Stimulated activated CD8-positive, alpha-beta memory T cell treated with anti-CD3 and anti-CD28 coated beads, Interleukin-12 subunit alpha, Interleukin-12 subunit beta, amount 100 ng/mL, for 24 hours (primary cell): ENCODE data around the gene SUN2.

Source experiments
- DNase-seq: peaks from one replicate; pipeline ENCODE4 v3.0.0-alpha.2; 2020; ENCODE audit errors: extremely low read depth

SUN2 gene

GRCh38 chr22:38777087-38777671, 21.4 kb upstream of the SUN2 start:
- DNase-seq = no peak

- no peak for DNase-seq
Measured at GRCh38 chr22:38776086-38776485, 20.3 kb upstream of the SUN2 start.

- DNase-seq = no peak
Measured at GRCh38 chr22:38775656-38776055, 19.9 kb upstream of the SUN2 start.

- no peak for DNase-seq
Measured at GRCh38 chr22:38774496-38775166, 18.8 kb upstream of the SUN2 start.

DNA sequence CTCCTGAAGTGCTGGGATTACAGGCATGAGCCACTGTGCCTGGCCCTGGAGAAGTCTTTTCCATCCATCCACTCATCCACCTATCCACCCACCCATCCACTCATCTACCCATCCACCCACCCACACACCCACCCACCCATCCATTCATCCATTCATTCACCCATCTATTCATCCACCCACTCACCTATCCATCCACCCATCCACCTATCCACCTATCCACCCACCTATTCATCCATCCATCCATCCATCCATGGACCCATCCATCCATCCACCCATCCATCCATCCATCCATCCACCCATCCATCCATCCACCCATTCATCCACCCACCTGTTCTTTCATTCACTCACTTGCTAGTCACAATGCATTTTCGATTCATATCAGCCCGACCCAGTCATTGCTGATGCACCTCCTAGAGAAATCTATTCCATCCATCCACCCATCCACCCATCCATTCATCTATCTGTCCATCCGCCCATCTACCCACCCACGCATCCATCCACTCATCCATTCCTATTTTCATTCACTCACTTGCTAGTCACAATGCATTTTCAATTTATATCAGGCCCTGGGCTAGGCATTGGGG, 17.7 kb upstream of the SUN2 start:
- no peak for DNase-seq

DNA sequence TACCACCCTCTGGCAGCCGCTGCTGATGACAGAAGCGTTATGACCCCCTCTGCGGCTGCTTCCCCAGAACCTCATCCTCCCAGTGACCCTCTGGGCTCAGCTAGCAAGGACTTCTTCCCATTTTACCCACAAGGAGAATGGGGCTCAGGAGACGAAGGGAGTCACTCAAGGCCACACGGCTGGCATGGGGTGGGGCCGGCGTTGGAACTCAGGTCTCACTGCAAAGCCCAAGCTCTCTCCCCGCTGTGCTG, 16.8 kb upstream of the SUN2 start:
- no peak for DNase-seq

DNA sequence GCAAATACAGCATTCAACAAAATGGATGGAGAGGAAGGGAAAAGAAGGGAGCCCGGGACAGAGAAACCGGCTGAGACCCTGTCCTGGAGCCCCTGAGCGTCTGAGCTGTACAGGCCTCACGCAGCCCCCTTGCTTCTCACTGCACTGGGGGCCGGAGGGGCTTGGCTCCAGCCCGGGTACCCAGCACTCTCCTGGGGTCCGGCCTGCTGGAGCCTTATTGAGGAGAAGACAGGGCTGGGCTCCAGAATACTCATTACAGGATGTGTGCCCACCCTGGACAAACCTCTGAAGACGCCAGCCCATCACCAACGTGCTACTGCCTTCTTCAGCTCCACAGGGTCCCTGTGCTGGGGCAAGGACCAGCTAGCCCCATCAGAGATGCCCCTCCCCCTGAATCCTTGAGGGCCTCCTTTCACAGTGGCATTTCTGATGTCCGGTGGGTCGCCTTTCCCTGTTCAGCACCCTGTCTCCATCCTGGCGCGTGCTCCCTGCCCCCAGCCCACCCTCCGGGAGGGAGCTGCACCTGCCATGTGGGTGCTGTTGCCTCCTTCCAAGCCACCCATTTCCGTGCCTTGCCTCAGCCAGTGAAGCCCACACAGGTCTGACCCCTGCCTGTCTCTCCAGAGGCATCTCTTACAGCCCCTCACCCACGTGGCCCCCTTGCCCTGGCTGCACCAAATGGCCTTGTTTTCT, 14.6 kb upstream of the SUN2 start:
- no peak for DNase-seq

DNA sequence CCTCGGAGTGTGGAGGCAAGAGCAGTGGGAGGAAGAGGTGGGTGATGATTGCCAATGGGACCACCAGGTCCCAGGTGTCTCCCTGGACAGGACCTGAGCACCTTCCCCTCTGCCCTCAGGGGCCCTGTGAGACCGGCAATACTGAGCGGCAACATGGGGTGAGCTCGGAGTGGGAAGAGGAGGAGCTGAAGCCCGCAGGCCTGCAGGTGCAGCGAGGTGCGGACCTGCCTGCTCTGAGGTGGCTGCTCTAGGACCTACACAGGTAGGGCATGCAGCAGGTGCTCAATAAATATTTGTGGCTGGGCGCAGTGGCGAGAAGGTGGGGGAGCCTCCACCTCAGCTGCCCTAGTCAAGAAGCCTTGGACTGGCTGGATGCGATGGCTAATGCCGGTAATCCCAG, 12.2 kb upstream of the SUN2 start:
- DNase-seq = no peak

GRCh38 chr22:38767313-38767712, 11.5 kb upstream of the SUN2 start:
- no peak for DNase-seq

- no peak for DNase-seq
Measured at GRCh38 chr22:38766076-38766777, 10.4 kb upstream of the SUN2 start.

DNA sequence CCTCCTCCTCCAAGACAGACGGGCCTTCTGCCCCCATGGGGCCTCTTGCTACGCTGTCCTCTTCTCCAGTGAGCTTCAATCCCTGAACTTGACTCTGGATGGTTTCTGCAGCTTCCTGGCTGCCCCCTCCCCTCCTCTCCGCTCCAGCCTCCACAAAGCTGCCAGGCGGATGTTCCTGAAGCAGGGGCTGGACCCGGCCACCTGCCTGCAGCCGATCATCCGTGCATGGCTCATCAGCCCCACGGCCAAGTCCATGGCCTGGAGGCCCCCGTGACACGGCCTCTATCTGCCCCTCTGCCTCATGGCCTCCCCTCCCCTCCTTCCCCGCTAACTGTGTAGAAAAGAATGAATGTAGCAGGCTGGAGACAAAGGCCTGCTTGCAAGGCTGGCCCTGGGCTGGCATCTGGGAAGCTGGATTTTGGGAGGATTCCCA, 6.8 kb upstream of the SUN2 start:
- no peak for DNase-seq

GRCh38 chr22:38761202-38762162, 5.7 kb upstream of the SUN2 start:
- no peak for DNase-seq

DNA sequence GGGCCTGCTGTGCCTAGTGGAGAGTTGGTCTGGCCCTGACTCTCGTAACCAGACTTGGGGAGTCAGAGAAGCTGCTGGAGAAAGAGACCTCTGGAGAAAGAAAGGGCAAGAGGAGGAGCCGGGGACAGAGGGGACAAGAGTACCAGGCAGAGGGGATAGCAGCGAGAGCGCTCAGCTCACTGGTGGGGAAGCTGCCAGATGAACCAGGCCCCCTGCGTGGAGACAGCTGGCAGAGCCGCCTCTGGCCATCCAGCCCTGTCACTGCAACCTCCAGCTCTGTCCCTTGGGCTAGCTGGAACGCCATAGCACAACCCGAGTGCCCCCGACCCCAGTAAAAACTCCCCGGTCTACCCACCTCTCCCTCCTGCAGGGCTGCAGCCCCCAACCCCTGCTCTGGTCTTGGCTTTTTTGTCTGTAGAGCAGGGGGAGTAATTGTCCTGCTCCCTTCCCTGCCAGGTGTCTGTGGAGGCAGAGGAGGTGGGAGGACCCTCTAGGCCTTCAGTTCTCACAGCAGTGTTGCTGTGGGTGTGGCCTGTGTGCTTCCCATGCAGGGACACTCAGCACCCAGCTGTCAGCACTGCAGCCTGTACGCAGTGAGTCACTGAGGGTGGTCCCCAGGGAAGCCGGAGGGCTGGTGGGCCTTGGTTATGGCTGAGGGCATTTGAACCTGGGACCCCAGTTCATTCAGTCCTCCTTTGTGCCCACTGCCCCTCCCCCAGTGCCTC, 4.8 kb upstream of the SUN2 start:
- no peak for DNase-seq

DNA sequence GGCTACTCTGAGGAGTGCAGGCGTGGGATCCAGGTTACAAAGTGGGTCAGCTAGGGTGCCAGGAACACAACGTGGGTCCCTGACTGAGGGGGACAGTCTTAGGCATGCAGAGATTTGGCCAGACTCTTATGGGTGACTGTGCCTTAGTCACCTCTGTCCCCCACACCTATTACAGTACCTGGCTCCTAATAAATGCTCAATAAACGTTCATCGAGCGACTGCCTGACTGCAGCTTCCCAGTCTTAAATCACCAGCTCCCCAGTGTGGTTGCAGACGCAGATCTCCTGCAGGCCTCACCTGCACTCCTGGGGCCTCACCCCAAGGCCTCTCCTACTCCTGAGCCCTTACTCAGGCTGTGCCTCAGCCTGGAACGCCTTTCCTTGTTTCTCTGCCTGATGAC, 3.2 kb upstream of the SUN2 start:
- DNase-seq = no peak

DNA sequence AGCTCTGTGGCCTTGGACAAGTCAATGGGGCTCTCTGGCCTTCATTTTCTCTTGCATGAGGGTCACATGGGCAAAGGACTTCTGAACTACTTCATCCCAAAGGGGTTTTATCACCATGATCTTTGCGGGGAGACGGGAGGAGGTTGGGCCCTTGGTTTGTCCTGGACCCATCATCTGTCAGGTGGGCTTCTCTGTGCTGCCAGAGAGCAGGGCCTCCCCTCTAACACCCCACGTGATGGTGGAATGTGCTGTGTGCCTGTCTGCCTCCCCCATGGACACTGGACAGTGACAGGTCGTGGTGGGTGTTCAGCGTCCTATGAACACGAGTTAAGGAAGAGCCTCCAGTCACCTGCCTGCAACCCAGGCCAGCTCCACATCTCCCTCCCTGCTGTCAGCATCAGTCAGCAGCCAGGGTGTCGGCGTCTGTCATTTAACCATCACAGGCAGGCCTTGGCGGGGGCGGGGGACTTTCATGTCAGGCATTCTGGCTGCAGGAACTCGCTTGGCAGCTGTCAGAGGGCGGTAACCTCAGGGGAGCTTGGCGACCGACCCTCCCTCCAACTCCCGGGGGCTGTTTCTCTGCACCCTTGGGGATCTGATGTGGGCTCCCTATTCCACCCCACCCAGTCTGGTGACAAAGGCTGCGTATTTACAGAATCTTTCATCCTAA, 2.6 kb upstream of the SUN2 start:
- DNase-seq = peak; percentile 57

- DNase-seq = no peak
Measured at GRCh38 chr22:38757464-38757757, 1.6 kb upstream of the SUN2 start.

DNA sequence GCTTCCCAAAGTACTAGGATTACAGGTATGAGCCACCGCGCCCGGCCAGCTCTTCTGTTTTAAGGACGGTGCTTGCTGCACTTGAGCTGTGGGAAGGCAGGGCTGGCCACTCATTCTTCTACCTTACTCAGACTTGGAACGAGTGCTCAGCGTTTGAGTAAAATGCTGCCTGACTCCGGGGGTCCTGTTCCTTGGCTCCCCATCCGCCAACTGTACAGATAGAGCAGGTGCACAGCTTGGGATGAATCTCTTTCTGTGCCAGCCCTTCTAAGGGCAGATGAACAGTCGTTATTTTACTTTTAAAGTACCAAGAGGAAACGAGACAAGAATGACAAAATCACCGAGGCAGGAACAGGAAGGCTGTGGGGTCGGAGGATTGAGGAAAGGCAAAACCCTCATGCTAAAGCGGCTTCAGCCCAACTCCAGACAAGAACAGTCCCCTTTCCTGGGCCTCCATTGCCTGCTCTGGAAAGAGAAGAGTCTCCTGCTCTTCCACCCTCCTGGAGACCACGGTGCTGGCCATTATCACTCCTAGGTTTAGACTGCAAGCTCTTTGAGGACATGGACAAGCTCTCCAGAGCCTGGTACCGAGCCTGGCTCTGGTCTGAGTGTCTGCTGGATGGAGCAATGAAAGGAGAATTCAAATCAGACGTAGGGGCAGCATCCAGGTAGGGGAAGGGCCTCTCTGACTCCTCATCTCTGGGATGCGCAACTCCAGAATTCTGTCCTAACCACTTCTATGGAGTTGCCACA, 1.1 kb upstream of the SUN2 start:
- no peak for DNase-seq

DNA sequence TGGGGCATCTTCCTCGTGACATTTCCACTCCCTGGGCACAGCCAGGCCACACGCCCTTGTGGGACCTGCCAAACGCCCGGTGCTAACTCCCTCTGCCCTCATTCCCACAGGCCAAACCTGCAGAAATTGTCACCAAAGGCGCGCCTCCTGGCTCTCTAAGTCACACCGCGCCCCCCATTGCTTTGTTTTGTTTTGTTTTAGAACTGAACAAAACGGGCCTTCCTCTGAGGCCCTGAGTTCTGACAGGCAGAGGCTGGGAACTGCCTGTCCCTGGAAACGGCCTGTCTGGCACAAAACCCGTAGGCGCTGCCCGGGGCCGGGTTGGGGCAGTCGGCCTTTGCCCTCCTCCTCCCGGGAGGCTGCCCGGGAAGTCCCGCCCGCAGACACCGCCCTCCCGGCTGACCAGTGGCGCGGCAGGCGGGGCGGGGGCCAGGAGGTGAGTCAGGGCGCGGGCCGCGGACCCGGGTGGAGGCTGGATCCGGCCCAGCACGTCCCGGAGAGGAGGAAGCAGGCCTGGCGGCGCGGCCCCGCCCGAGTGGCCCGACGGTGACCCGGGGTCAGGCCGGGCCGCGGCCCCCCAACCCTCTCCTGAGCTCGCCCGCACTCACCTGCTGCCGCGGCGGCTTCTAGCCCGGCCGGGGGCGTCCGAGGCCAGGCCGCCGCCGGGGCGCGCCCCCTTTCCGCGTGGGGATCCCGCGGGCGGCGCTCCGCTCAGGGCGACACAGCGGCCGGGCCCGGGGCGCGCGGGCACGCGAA, 465 bp downstream of the SUN2 start:
- no peak for DNase-seq

DNA sequence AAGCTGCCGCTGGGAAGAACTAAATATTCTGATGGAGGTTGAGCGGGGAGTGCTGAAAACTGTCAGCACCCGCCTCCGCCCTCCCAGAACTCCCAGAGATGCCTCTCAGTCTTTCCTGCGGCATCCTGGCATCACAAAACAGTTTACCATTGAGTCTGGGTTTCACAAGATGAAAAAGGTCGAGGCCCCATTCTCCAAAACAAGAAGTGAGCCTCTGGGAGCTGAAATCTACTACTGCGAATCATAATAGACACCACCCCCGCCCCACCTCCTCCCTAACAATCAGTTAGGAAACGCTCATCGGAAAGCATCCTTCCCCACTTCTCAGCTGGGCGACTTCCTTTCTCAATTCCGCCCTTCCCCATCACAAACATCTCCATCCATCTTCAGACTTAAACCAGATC, 1.0 kb downstream of the SUN2 start:
- DNase-seq = no peak
